Endothelial cell of umbilical vein (primary cell): ENCODE measurements around the gene CARD19. TPM values are rescaled to one million over a fixed set of nuclear protein-coding genes. Genes with fewer than 3 reads are reported as not detected.

Source experiments
- BruUV-seq: library from RNA; stranded (reverse); fragments of 400-500 nt; replicated peaks from 2 replicates; lab custom pipeline; 2021; lab: Mats Ljungman, UMichigan
- CTCF ChIA-PET: fragments of 300-600, 350-600 bp; sonication (Branson Sonifier 250); formaldehyde crosslinking; loops from one replicate; lab custom pipeline; 2021; ENCODE audit warnings: antibody characterized with exemption, inconsistent platforms; lab: Charles Lee
- POLR2A ChIA-PET: fragments of 300-600, 350-600 bp; sonication (Branson Sonifier 250); formaldehyde crosslinking; loops from one replicate; lab custom pipeline; 2021; ENCODE audit warnings: antibody characterized with exemption, inconsistent platforms; lab: Charles Lee
- DNase-seq: peaks from one replicate; pipeline ENCODE4 v3.0.0-alpha.2; 2011; ENCODE audit warnings: low read depth, low spot score
- FAIRE-seq: peaks from 2 replicates; lab custom pipeline; 2011; peaks lifted over from hg19 to GRCh38; lab: Jason Lieb, UNC
- H2AFZ ChIP-seq: 2 replicates; pipeline ENCODE4 v1.6.0; 2012; ENCODE audit warnings: low read depth, low read length, control low read depth, inconsistent platforms
- H3K27ac ChIP-seq: 2 replicates; pipeline ENCODE4 v1.5.1; 2011; ENCODE audit warnings: low read depth, mild to moderate bottlenecking, control low read depth, low read length, moderate library complexity; ENCODE audit not compliant: insufficient read depth
- H3K27me3 ChIP-seq, 2 experiments: 2 replicates each; pipeline versions ENCODE4 v1.6.0 to v1.6.1; 2011; ENCODE audit warnings: low read length in 2 of 2, mixed read lengths in 1 of 2; ENCODE audit not compliant: control insufficient read depth in 2 of 2, insufficient read depth in 2 of 2
- H3K36me3 ChIP-seq, 2 experiments: 2 replicates in 1 of 2; 3 replicates in 1 of 2; pipeline ENCODE4 v1.5.1; 2011; ENCODE audit warnings: low read length in 2 of 2, mild to moderate bottlenecking in 1 of 2, moderate library complexity in 1 of 2; ENCODE audit not compliant: control insufficient read depth in 2 of 2, insufficient read depth in 2 of 2; ENCODE audit errors: extremely low read depth in 1 of 2
- H3K4me1 ChIP-seq: 3 replicates; pipeline ENCODE4 v1.5.1; 2011; ENCODE audit warnings: mild to moderate bottlenecking, low read length; ENCODE audit not compliant: control insufficient read depth, insufficient read depth; ENCODE audit errors: extremely low read depth
- H3K4me2 ChIP-seq: 2 replicates; pipeline ENCODE4 v1.6.1; 2011; ENCODE audit warnings: low read length, control low read depth, mixed read lengths; ENCODE audit not compliant: insufficient read depth
- H3K4me3 ChIP-seq, 3 experiments: fragments of 200-600 bp in 1 of 3; sonication (generic), shearing (Covaris generic) in 1 of 3; replicated peaks in 1 of 3; 2 replicates each; pipeline ENCODE4 v1.5.1; 2011 to 2016; ENCODE audit warnings: control low read depth in 3 of 3, low read length in 3 of 3, mild to moderate bottlenecking in 2 of 3, inconsistent platforms in 1 of 3, low read depth in 1 of 3, moderate library complexity in 1 of 3; ENCODE audit not compliant: insufficient read depth in 1 of 3
- H3K79me2 ChIP-seq: 2 replicates; pipeline ENCODE4 v1.6.0; 2012; ENCODE audit warnings: low read length, inconsistent platforms; ENCODE audit not compliant: control insufficient read depth, insufficient read depth
- H3K9ac ChIP-seq: replicated peaks from 2 replicates; pipeline ENCODE3; 2011; ENCODE audit warnings: low read length, control low read depth; ENCODE audit not compliant: insufficient read depth; ENCODE audit errors: extremely low read depth
- H3K9me1 ChIP-seq: replicated peaks from 3 replicates; pipeline ENCODE4 v1.6.0; 2011; ENCODE audit warnings: mild to moderate bottlenecking, low read length; ENCODE audit not compliant: control insufficient read depth, insufficient read depth; ENCODE audit errors: extremely low read depth
- H3K9me3 ChIP-seq: replicated peaks from 2 replicates; pipeline ENCODE4 v1.5.1; 2012; ENCODE audit warnings: low read length, inconsistent platforms; ENCODE audit not compliant: control insufficient read depth, insufficient read depth
- H4K20me1 ChIP-seq: replicated peaks from 2 replicates; pipeline ENCODE3; 2011; ENCODE audit warnings: mild to moderate bottlenecking, low read length; ENCODE audit not compliant: control insufficient read depth, insufficient read depth; ENCODE audit errors: extremely low read depth
- EZH2 ChIP-seq: IDR thresholded peaks from 2 replicates; pipeline ENCODE4 v1.6.1; 2012; ENCODE audit warnings: borderline replicate concordance, low read depth, mild to moderate bottlenecking, moderate library complexity, low read length, inconsistent platforms; ENCODE audit not compliant: severe bottlenecking
- FOS ChIP-seq: IDR thresholded peaks from 2 replicates; pipeline ENCODE4 v1.6.1; 2011; ENCODE audit warnings: mild to moderate bottlenecking, low read length, moderate library complexity, borderline replicate concordance; ENCODE audit not compliant: insufficient read depth
- GATA2 ChIP-seq: IDR thresholded peaks from 2 replicates; pipeline ENCODE4 v1.7.0; 2011; ENCODE audit warnings: low read depth, mild to moderate bottlenecking, moderate library complexity, mixed read lengths, low read length; ENCODE audit not compliant: insufficient read length, insufficient read depth
- JUN ChIP-seq: IDR thresholded peaks from 2 replicates; pipeline ENCODE4 v1.6.1; 2011; ENCODE audit warnings: borderline replicate concordance, low read depth; ENCODE audit not compliant: insufficient read length, insufficient read depth
- MYC ChIP-seq: IDR thresholded peaks from one replicate; pipeline ENCODE4 v1.6.1; 2011; ENCODE audit warnings: mild to moderate bottlenecking, low read depth, low read length
- POLR2A ChIP-seq: IDR thresholded peaks from 2 replicates; pipeline ENCODE4 v1.6.1; 2012; ENCODE audit warnings: low read depth, mild to moderate bottlenecking, control low read depth, low read length
- POLR2AphosphoS5 ChIP-seq: IDR thresholded peaks from 2 replicates; pipeline ENCODE4 v1.6.1; 2012; ENCODE audit warnings: low read depth, mild to moderate bottlenecking, control low read depth, low read length, moderate library complexity; ENCODE audit not compliant: insufficient read depth
- dilution Hi-C: fragments of 300-500 bp; cut with MboI; formaldehyde crosslinking; loops from one replicate; pipeline ENCODE4 v1.15.0; 2019; ENCODE audit warnings: low sequenced_read_pairs; ENCODE audit not compliant: extremely low pct_ligation_motif_present
- intact Hi-C: fragments of 100-400 bp; cut with micrococcal nuclease; formaldehyde crosslinking; loops from one replicate; pipeline ENCODE4 v1.10.0; 2022
- polyA plus RNA-seq, 4 experiments: library from polyadenylated mRNA; depleted of rRNA in 3 of 4; stranded (reverse) in 3 of 4; unstranded in 1 of 4; fragments of >200 nt; gene quantifications; 2 replicates each; pipeline versions ENCODE4 v1.2.1 to v1.2.3, GENCODE V29; 2011 to 2012; ENCODE audit warnings: missing spikeins in 1 of 4
- total RNA-seq: library from RNA; stranded (reverse); gene quantifications from 2 replicates; pipeline ENCODE4 v1.2.3, GENCODE V29; 2021
- TF ChIP-seq, protein P1 (sequence below): IDR thresholded peaks from 2 replicates; pipeline ENCODE4 v1.6.1; 2011; ENCODE audit not compliant: insufficient read depth, insufficient read length
- TF ChIP-seq, protein P2 (sequence below), 2 donors: IDR thresholded peaks; 1 replicate in 1 of 2; 2 replicates in 1 of 2; pipeline ENCODE4 v1.5.1; 2011; ENCODE audit warnings: low read length in 2 of 2, mild to moderate bottlenecking in 2 of 2, moderate library complexity in 2 of 2, control low read depth in 1 of 2, inconsistent platforms in 1 of 2, low read depth in 1 of 2; ENCODE audit not compliant: insufficient read depth in 1 of 2; ENCODE audit errors: extremely low read depth in 1 of 2

The CARD19 gene
- total and polyA plus RNA-seq, 2 donors (not counting 3 experiments of a cell fraction or from before 2014, with no cell fraction given) = 45.7 to 148 TPM

DNA sequence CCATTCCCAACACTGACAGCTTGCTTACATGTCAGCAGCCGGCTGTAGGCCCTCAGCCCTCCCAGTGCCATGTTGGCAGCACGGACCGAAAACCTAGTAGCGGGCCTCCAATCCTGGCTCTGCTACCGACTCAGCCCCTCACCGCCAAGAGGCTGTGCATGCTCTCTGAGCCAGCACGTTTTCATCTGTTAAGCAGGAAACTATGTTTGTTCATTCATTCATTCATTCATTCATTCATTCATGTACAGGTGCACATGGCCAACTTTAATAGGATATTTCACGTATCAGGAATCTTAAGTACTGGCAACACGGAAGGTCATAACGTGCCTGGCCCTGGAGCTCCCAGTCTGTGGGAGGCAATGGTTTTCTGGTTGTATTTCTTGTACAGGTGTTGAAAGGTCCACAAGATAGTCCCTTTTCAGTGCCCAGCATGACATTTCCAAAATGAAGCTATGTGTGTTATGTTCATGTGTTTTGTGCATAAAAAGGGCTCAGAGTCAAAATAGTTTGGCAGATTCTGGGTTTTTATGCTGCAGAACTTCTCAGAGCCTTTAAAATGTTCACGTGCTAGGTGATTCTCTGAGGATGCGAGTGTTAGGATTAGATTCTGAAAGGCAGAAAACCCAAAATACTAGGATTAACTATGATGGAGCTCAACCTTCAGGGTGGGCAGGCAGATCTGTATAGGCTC lies 19.8 kb upstream of the CARD19 start:
- H3K4me2 ChIP-seq = no peak overlapping the region
- H3K27me3 ChIP-seq = no peaks in the 10 kb centered on the region
- H3K4me3 ChIP-seq = no peak overlapping the region
- H3K79me2 ChIP-seq = no peaks in the 10 kb centered on the region
- DNase-seq (no peak), FAIRE-seq (no peak)
- CTCF ChIA-PET = no interaction called here
- no peak overlapping the region for H3K27ac ChIP-seq
- no peak overlapping the region for H2AFZ ChIP-seq
- intact Hi-C loops (no loop called here), dilution Hi-C loops (no loop called here)
- no TSS peak for BruUV-seq
- no peak overlapping the region for H3K9ac ChIP-seq
- TF ChIP-seq POLR2AphosphoS5 (no peak), EZH2 (no peak), POLR2A (no peak), MYC (no peak), FOS (no peak), JUN (no peak), GATA2 (no peak)
- TF ChIP-seq, protein P1, sequence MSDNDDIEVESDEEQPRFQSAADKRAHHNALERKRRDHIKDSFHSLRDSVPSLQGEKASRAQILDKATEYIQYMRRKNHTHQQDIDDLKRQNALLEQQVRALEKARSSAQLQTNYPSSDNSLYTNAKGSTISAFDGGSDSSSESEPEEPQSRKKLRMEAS = no peak
- TF ChIP-seq, protein P2, sequence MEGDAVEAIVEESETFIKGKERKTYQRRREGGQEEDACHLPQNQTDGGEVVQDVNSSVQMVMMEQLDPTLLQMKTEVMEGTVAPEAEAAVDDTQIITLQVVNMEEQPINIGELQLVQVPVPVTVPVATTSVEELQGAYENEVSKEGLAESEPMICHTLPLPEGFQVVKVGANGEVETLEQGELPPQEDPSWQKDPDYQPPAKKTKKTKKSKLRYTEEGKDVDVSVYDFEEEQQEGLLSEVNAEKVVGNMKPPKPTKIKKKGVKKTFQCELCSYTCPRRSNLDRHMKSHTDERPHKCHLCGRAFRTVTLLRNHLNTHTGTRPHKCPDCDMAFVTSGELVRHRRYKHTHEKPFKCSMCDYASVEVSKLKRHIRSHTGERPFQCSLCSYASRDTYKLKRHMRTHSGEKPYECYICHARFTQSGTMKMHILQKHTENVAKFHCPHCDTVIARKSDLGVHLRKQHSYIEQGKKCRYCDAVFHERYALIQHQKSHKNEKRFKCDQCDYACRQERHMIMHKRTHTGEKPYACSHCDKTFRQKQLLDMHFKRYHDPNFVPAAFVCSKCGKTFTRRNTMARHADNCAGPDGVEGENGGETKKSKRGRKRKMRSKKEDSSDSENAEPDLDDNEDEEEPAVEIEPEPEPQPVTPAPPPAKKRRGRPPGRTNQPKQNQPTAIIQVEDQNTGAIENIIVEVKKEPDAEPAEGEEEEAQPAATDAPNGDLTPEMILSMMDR (IDR thresholded peaks at IDR 0.05; ENCODE audit: extremely low read depth in 1 of 2, insufficient read depth in 1 of 2, low read depth in 1 of 2, low read length in 2 of 2) = no peak
- H4K20me1 ChIP-seq = no peaks in the 10 kb centered on the region
- H3K36me3 ChIP-seq = no peaks in the 10 kb centered on the region
- no peaks in the 10 kb centered on the region for H3K9me3 ChIP-seq
- H3K4me1 ChIP-seq = no peaks in the 10 kb centered on the region
- POLR2A ChIA-PET = no interaction called here
- no peaks in the 10 kb centered on the region for H3K9me1 ChIP-seq
